Measurements from ENCODE around the gene PLD5. TPM values are rescaled to one million over a fixed set of nuclear protein-coding genes. Genes with fewer than 3 reads are reported as not detected.

Gene PLD5
- total RNA-seq, 1 donor from 2014 or later: not detected

- intact Hi-C loops (cut with micrococcal nuclease): no loop called here
- Mint-ChIP-seq H3K9me3 (no peaks in the 10 kb centered on the region), H3K4me1 (no peaks in the 10 kb centered on the region), H3K27me3 (no peaks in the 10 kb centered on the region), H3K4me3 (no peak overlapping the region), H3K27ac (no peak overlapping the region), H3K36me3 (ENCODE audit: low read depth) (no peaks in the 10 kb centered on the region)
- ChIA-PET CTCF (no interaction called here), POLR2A (no interaction called here)
- no peak for ATAC-seq (ENCODE audit: low read depth)
- TF ChIP-seq CTCF (IDR thresholded peaks at IDR 0.05): no peak
- DNase-seq: no peak
Observed at GRCh38 chr1:242055749-242056320, 468.7 kb downstream of the PLD5 start.

- intact Hi-C loops (cut with micrococcal nuclease): no loop called here
- no peak overlapping the region for H3K4me3 Mint-ChIP-seq
- H3K9me3 Mint-ChIP-seq: peaks cover 7% of the 10 kb centered on the region
- POLR2A ChIA-PET: no interaction called here
- DNase-seq: no peak
- CTCF ChIA-PET: no interaction called here
- no peak overlapping the region for H3K27ac Mint-ChIP-seq
- ATAC-seq (ENCODE audit: low read depth): no peak
- H3K27me3 Mint-ChIP-seq: peaks cover 2% of the 10 kb centered on the region
- no peaks in the 10 kb centered on the region for H3K4me1 Mint-ChIP-seq
- no peak for TF ChIP-seq CTCF (IDR thresholded peaks at IDR 0.05)
- H3K36me3 Mint-ChIP-seq (ENCODE audit: low read depth): no peaks in the 10 kb centered on the region
Observed at GRCh38 chr1:242043165-242043564, 481.3 kb downstream of the PLD5 start.

GRCh38 chr1:242034392-242034791 lies 490.1 kb downstream of the PLD5 start:
- DNase-seq (no peak), ATAC-seq (ENCODE audit: low read depth) (no peak)
- Mint-ChIP-seq H3K27me3 (peaks cover 9% of the 10 kb centered on the region), H3K4me3 (no peak overlapping the region), H3K27ac (no peak overlapping the region), H3K9me3 (no peaks in the 10 kb centered on the region), H3K4me1 (no peaks in the 10 kb centered on the region), H3K36me3 (ENCODE audit: low read depth) (no peaks in the 10 kb centered on the region)
- intact Hi-C loops (cut with micrococcal nuclease): no loop called here
- POLR2A ChIA-PET: no interaction called here
- TF ChIP-seq CTCF (IDR thresholded peaks at IDR 0.05): no peak
- CTCF ChIA-PET: no interaction called here

GRCh38 chr1:242033447-242033846 lies 491.1 kb downstream of the PLD5 start:
- intact Hi-C loops (cut with micrococcal nuclease): no loop called here
- no peak for DNase-seq
- H3K4me1 Mint-ChIP-seq: no peaks in the 10 kb centered on the region
- ChIA-PET CTCF (no interaction called here), POLR2A (no interaction called here)
- no peak overlapping the region for H3K4me3 Mint-ChIP-seq
- no peaks in the 10 kb centered on the region for H3K36me3 Mint-ChIP-seq (ENCODE audit: low read depth)
- TF ChIP-seq CTCF (IDR thresholded peaks at IDR 0.05): no peak
- no peaks in the 10 kb centered on the region for H3K9me3 Mint-ChIP-seq
- no peak overlapping the region for H3K27ac Mint-ChIP-seq
- no peak for ATAC-seq (ENCODE audit: low read depth)
- H3K27me3 Mint-ChIP-seq: peaks cover 9% of the 10 kb centered on the region

All from activated B cell treated with CpG ODN at 0.5 μM for 24 hours (primary cell).